ENCODE results near the gene CCDC88C.

GRCh38 chr14:91261115-91261514 lies 156.5 kb downstream of the CCDC88C start:
- TF ChIP-seq POLR2A (IDR thresholded peaks at IDR 0.05) (no peak), CTCF (IDR thresholded peaks at IDR 0.05) (no peak)
